GM12892 (cell line): ENCODE data around the gene JMJD4.

Source experiments
- DNase-seq: peaks from one replicate; pipeline ENCODE4 v3.0.0; 2011; ENCODE audit not compliant: insufficient read length
- FAIRE-seq: peaks from 2 replicates; lab custom pipeline; 2011; peaks lifted over from hg19 to GRCh38; lab: Jason Lieb, UNC
- POLR2A ChIP-seq: IDR thresholded peaks from 2 replicates; pipeline ENCODE4 v1.6.1; 2011; ENCODE audit warnings: low read depth, low read length, control low read depth
- POLR2AphosphoS5 ChIP-seq: IDR thresholded peaks from 2 replicates; pipeline ENCODE4 v1.6.1; 2011; ENCODE audit warnings: low read depth, low read length, control low read depth
- TAF1 ChIP-seq: IDR thresholded peaks from 2 replicates; pipeline ENCODE4 v1.6.1; 2011; ENCODE audit warnings: low read depth, mild to moderate bottlenecking, control low read depth, low read length, borderline replicate concordance

The JMJD4 gene

GRCh38 chr1:227775841-227776240 lies 40.7 kb upstream of the JMJD4 start:
- FAIRE-seq = no peak
- TF ChIP-seq POLR2A = no peak
- no peak for TF ChIP-seq POLR2AphosphoS5
- no peak for TF ChIP-seq TAF1

GRCh38 chr1:227774821-227775661 lies 39.9 kb upstream of the JMJD4 start:
- no peak for TF ChIP-seq POLR2A
- TF ChIP-seq TAF1 = no peak
- no peak for TF ChIP-seq POLR2AphosphoS5
- FAIRE-seq (no peak), DNase-seq (no peak)

More at GRCh38 chr1:227775841-227776240, 40.7 kb upstream of the JMJD4 start:
- no peak for DNase-seq

- FAIRE-seq (no peak), DNase-seq (no peak)
- TF ChIP-seq TAF1 = no peak
- no peak for TF ChIP-seq POLR2A
- no peak for TF ChIP-seq POLR2AphosphoS5
Measured at GRCh38 chr1:227774051-227774731, 39.1 kb upstream of the JMJD4 start.

- TF ChIP-seq TAF1 (no peak), POLR2AphosphoS5 (no peak), POLR2A (no peak)
- FAIRE-seq = no peak
- no peak for DNase-seq
Measured at GRCh38 chr1:227773558-227773957, 38.5 kb upstream of the JMJD4 start.

- no peak for DNase-seq
- TF ChIP-seq POLR2AphosphoS5 (no peak), TAF1 (no peak), POLR2A (no peak)
- no peak for FAIRE-seq
Measured at GRCh38 chr1:227771771-227772170, 36.7 kb upstream of the JMJD4 start.

- TF ChIP-seq TAF1 (no peak), POLR2AphosphoS5 (no peak), POLR2A (no peak)
- no peak for DNase-seq
- FAIRE-seq = no peak
Measured at GRCh38 chr1:227771326-227771725, 36.2 kb upstream of the JMJD4 start.

GRCh38 chr1:227770812-227771211 lies 35.7 kb upstream of the JMJD4 start:
- no peak for TF ChIP-seq POLR2AphosphoS5
- DNase-seq (no peak), FAIRE-seq (no peak)

GRCh38 chr1:227769936-227770494 lies 34.9 kb upstream of the JMJD4 start:
- FAIRE-seq = no peak
- DNase-seq = no peak
- TF ChIP-seq POLR2A = no peak
- no peak for TF ChIP-seq TAF1
- TF ChIP-seq POLR2AphosphoS5 = no peak

- no peak for FAIRE-seq
- TF ChIP-seq POLR2A = no peak
- no peak for TF ChIP-seq TAF1
- TF ChIP-seq POLR2AphosphoS5 = no peak
- no peak for DNase-seq
Measured at GRCh38 chr1:227769047-227769935, 34.2 kb upstream of the JMJD4 start.

GRCh38 chr1:227768640-227769039 lies 33.5 kb upstream of the JMJD4 start:
- no peak for TF ChIP-seq TAF1
- no peak for TF ChIP-seq POLR2A
- no peak for TF ChIP-seq POLR2AphosphoS5
- no peak for FAIRE-seq
- no peak for DNase-seq

GRCh38 chr1:227768125-227768439 lies 33.0 kb upstream of the JMJD4 start:
- TF ChIP-seq POLR2A = no peak
- no peak for TF ChIP-seq TAF1
- TF ChIP-seq POLR2AphosphoS5 = no peak
- no peak for DNase-seq
- FAIRE-seq = no peak
